Activated T-cell treated with anti-CD3 and anti-CD28 coated beads for 48 hours (primary cell): Measurements from ENCODE around the gene XXYLT1.

Source experiments
- DNase-seq: peaks from one replicate; pipeline ENCODE4 v3.0.0-alpha.2; 2020; ENCODE audit warnings: low read depth

Gene XXYLT1

DNA sequence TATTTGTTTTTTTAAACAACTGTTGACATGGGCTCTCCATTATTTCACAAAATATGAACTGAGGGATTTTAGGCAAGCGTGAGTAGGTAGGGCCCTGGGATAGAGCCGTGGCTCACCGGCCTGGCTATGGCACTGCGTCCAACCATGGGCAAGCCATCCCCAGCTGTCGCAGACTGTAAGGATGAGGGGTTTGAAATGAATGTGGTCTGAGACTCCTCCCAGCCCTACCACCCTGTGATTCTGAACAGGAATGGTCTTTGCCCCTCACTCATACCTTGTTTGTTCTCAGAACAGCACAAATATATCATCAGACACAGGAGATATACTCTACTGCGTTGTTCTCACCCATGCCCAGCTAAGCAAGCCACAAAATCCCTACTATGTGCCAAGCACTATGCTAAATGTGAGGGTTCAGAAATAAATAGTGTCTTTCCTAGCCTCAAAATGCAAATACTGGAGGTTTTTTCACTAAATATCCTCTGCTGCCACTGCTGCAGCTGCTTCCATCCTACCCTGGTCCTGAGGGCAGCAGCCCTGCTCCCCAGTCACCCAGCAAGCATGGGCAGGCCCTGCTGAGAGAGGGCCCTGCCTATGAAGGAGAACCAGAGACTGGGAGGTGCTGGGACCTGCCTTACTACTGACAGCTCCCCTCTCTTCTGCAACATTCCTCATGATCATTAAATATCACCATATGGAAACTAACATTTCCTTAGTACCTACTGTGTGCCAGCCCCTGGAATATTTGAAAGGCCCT lies 102.8 kb downstream of the XXYLT1 start:
- no peak for DNase-seq

DNA sequence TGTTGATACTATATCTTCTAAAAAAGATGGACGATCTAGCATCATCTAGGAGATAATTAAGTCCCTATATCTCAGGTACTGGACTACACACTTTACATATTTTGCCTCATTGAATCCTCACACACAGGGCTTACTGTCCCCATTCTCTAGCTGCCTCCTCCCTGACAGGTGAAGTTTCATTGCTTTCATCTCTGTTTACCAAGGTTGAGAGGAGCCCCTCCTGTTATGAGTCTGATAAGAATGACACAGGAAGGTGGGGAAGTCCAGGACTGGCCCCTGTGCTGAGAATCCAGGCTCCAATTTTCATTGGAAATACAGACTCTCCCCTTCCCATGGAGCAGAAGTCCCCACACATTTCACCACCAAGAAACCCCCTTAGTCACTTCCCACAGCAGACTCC lies 105.2 kb downstream of the XXYLT1 start:
- no peak for DNase-seq

DNA sequence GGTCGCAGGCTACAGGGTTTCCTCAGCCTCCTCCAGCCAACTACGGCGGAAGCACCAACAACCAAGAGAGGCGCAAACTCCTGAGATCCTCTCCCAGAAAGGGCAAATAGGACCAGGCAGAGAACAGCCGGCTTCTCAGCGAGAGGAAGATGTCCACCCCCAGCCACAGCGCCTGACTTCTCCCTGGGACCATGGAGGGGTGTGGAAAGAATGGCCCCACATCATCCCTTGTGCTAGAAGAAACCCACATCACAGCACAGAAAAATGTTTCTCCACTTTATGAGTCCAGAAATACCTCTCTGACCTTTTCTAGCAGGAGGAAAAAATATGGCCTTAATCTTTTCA lies 105.7 kb downstream of the XXYLT1 start:
- no peak for DNase-seq

DNA sequence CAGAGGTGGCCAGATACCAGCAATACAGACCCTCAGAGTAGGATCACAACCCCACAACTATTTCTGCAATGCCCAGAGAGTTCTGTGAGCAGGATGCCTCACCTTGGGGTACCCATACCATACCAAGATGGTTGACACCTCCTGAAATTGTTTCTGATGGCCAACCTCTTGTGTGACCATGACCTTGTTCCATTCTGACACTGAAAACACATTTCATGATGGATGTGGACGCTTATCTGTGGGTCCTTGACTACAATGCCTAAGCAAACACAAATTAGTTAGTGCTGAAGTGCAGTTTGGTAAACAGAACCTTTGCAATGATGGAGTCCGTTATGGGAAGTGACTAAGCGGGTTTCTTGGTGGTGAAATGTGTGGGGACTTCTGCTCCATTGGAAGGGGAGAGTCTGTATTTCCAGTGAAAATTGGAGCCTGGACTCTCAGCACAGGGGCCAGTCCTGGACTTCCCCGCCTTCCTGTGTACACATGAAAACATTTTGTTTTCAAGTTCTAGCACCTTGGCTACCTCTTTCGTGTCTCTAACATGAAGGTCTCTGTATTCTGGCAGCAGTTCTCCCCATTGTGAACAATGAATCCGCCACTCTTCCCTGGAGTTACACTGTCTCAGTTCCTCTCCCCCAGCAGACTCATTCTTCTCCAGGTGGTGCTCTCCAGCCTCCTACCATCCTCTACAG lies 106.2 kb downstream of the XXYLT1 start:
- no peak for DNase-seq

DNA sequence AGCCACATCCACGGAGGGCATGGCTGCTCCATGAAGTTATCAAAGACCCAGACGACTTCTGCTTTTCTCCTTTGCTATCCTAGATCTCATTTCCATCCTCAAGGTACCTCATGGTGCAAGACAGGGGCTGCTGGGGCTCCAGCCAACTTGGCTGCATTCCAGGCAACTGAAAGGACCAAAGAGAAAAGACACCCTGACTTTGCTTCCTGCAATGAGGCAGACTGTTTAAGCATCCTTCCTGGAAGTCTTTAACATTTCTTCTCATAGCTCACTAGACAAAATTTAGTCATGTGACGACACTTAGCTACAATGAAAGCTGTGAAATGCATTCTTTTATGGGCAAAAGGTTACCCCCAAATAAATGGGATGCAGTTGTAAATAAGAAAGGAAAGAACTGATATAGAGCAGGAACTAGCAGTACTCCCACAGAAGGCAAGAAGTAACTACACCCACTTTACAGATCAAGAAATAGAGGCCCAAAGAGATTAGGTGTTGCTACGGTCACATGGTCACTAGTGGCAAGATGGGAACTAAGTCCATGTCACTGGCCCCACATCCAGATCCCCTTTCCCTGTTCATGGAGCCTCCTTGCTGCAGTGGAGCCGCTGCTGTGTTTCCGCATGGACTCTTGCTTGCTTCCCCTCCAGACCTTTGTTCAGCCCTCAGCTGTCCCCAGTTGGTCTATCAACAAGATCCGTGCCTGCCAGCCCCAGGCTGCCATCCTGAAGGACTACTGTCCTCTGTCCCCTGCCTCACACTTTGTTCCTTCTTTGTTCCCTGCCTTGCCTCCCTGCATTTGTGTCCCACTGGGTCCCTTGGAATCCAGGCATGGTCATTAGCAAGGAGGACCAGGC lies 107.0 kb downstream of the XXYLT1 start:
- DNase-seq: no peak

DNA sequence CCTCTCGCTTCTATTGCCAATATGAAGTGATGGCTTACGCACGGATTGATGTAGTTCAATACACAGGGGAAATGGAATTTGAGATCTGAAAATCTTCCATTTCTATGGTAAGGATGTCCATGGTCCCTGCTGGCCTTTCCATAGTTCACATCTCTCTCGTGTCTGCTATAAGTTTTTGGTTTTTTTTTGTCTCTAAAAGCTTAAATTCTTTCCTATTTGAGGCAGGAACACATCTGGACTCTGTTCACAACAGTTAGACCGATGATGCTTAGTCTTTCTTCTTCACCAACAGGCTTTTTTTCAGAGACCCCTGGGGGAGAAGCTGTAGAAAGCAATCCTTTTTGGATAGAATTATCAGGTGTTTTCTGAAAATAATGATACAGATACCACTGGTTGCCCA lies 108.1 kb downstream of the XXYLT1 start:
- no peak for DNase-seq

DNA sequence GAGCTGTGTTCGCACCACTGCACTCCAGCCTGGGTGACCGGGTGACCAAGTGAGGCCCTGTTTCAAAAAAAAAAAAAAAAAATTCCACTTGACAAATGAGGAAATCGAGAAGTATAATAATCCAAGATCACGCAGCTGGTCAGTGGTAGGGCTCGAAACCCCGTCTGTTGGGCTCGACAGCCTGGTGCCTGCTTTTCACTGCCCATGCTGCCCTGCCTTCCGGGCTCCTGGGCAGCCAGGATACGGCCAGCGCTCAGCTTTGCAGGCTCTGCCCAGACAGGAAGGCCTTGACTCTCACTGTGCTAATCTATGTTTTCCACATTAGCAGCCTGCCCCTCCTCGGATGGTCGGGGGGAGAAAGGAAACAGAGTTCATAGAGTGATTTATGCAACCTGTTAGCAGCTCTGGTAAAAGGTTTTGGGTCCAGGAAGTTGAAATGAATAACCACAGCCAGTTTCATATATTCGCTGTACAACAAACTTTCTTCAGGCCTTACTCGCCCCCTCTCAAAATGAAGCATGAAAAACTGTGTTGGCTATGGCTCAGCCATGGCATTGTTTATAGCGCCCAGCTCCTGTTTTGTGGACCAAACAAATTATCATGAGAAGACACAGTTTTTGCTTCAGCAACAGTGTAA lies 108.8 kb downstream of the XXYLT1 start:
- no peak for DNase-seq

DNA sequence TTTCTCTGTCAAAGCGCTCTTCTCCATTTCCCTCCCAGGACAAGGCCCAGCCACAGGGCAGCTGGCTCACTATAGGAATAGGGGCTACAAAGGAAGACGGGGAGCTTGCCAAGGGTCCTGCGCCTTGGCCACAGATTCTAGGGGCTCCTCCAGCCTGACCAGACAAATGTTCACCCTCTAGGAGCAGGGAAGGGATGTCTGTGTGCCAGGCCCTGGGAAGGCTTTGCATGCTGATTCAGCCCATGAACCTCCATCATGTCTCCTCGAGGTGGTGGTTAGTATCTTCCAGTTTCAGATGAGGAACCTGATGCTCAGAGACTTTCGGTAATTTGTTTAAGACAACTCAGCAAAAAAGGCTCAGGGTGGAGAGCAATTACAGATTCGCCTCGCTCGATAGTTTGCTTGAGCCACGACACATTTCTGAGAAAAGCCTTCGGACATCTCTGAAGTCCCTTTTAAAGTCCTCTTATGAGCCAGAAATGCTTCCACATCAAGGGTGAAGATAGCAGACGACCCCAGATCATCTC lies 110.0 kb downstream of the XXYLT1 start:
- DNase-seq: no peak

DNA sequence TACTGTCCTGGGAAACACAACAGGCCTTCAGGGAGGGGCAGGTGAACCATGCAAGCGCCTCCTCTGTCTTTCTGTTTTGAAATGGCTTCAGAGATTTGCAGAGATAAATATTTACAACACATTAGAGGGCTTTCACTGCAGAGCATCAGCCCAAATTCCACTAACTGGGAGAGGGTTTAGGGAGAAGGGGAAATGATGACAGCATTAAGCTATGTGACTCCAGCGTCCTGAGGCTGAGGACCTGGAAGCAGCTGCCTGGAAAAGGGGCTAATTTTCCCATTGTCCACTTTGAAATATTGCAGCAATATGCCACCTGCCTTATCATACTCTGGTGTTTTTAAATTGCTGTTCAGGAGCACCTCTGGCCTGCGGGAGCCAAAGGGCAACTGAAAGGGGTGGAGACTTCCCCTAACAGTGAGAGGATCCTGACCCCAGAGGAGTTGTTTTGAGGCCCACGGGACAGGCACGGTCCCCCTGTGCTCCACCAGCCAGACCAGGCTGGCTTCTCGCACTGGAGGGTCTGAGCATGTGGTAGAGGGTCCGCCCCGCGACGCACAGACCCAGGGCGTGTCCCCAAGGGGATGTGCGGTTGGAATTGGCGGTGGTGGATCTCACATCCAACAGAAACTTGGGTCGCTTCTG lies 110.6 kb downstream of the XXYLT1 start:
- no peak for DNase-seq

DNA sequence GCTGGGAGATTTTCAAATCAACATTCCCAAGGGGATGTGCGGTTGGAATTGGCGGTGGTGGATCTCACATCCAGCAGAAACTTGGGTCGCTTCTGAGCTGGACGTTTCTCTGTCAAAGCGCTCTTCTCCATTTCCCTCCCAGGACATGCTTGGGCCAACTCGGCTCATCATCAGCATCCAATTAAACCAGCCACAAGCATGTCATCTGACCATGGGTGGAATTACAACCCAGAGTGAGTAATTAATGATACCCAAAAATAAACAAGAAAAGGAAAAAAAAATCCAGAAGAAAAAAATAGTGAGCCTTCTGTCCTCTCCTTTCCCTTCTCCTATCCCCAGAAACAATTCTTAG lies 111.2 kb downstream of the XXYLT1 start:
- DNase-seq: no peak

DNA sequence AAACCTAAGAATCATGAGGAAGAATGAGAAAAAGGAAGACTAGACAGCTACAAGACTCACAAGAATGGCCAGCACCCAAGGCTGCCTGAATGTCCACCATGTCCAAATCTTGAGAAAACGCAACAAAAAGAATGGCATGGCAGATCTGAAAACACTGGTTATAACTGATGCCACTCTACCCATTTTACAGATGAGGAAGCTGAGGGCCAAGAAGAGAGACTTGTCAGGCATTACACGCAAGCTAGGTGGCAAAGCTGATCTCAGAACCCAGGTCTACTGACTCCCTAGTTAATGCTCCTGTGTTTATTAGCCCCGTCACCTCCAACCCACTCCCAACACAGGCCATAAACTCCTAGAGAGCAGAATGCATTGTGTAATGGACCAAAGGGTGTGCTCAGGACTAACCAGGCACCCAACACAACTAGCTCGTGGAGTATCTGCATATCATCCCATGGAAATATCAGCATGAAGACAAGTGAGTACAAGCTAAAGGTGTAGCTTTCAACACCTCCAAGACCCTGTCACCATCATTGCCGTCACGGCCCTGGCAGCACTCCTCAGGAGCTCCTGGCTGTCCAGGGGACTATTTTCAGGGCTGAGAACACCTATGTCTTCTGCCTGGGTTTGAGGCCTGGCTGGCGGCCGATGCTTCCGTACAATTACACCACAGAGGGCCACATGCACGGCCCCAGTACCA lies 111.7 kb downstream of the XXYLT1 start:
- no peak for DNase-seq

DNA sequence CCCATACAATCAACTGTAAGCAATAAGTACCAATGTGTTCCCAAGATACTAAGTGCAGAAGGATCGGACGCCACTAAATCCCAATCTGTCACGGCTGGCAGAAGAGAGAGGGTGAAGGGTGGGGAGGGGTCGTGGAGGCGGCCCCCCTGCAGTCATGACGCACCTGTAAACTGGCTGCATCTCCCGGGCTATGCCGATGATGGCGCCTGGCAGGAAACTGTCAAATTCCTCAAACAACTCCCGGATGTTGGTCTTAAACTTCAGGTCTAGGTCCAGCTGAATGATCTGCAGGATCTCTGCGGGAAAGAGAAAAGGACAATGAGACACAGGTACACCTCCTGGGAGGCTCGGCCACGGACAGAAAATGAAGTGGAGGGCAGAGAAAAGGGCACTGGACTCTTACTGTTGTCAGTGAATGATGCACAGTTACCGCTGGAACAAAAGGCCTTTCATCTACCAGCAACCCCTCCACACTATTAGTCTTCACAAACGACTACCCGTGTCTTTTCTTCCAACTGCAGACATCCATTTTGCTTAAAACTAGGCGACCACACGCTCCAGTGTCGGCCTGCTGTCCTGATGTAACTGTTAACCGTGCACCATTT lies 114.6 kb downstream of the XXYLT1 start:
- DNase-seq: no peak

DNA sequence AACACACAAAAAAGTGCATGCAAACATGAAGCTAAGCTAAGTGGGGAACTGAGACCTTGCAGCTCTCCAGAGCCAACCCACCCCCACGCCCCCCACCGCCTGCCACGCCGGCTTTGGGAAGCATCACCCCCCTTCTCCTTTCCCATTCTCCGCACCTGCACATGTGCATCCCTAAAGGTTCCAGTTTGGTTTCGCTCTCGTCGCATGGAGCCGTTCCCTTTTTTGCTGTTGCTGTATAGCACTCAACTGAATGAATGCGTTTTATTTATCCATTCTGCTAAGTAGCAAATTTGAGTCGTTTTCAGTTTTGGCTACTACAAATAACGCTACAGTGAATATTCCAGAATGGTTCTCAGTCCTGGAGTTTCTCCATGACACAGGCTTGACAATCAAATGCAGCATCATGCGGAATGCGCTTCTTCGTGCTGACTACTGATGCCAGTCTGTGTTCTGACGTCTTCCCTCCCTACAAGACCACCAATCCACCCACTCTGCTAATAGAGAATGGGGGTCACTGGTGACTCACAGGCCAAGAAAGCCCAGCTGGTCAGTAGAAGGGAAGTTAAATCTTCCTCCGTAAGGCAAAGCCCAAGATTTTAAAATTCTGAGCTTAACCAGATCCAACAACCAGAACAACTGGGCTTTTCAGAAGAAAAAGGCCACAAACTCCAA lies 115.3 kb downstream of the XXYLT1 start:
- no peak for DNase-seq

DNA sequence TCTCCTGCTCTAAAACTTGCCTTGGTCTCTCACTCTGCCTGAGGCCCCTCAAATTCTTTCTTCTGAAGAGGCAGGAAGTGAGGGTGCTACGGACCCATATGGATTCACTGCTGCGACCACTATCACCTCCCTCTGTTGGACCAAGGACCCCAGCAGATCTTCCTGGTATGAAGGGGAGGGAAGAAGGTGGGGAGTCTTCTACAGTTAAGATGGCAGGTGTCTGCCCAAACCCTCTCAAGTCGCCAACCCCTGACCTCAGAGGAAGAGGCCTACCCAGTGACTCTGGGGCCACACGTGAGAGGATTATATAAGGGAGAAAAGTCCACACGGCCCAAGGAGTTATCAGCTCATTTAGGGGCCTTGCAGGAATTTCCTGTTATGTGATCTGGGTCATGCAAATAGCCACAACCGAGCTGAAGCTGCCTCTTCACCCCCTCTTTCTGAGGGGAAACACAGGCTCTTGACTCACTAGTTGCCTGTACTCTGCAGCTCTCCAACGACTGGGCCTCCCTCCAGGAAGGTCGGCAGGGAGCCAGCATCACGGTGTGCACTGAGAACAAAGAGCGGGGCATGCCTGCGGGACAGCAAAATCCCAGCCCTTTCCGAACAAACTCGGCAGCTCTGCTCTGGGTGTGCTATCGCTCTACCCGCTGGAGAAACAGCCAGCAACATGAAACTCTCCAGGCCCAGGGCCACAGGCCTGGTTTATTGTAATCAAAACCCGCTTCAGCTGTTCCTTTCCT lies 116.0 kb downstream of the XXYLT1 start:
- no peak for DNase-seq

DNA sequence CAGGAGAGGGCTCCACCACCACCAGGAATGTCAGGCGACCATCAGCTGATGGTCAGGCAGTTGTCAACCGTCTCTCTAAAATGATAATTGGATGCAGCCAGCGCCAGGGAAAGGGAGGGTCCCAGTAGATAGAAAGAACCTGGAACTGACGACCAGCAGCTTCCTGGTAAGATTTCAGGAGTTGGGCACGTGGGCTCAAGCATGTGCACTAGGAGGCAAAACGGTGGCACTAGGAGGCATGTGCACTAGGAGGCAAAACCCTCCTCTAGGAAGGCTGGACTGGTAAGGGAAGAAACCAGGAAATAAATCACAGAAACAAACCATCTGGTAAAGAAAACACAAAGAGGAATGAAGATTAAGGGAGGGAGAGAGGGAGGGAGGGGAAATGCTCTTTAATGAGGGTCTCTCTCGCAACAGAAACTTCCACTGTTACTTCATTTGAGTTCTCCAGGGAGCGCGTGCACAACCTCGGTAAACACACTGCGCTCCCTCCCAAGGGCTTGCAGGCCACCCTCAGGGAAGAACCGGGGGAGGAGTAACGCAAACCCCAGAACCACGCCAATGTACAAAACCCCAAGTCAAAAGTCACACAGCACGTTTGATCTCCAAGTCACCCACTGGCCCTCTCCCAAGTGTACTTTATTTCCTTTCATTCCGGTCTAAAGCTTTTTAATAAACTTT lies 116.7 kb downstream of the XXYLT1 start:
- no peak for DNase-seq

DNA sequence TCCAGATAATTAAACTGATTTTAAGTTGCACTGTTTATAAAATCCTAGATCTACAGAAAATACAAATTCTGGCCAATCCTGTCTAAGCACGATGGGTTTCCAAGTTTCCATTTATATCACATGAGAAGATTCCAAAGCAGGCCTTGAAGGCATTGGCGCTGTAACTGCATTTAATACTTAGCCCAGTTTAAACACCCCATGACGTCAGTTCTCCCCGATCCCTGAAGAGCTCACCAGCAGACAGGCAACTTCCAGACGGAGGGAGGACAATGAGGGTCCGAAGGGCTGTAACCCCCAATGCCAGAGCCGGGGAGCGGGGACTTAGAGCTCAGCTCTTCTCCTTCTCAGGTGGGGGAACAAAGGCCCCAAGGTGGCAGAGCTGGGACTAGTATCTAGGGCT lies 117.3 kb downstream of the XXYLT1 start:
- no peak for DNase-seq

DNA sequence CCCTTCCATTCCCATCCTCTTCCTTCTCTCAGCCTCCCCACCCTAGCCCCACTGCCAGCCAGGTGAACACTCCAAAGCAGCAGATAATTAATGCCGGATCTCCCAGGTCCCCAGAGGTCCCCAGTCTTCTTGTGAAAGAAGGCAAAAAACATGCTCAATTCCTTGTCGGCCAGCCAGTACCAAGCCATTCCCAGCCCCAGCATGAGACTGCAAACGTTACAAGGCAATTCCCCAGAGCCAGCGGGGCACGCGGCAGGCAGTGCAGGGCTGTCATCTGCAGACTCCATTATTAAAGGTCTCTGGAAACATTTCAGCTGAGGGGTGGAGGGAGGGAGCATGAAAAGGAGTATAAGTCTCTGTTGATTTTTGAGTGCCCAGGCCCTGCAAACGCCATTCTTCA lies 117.8 kb downstream of the XXYLT1 start:
- DNase-seq: no peak

DNA sequence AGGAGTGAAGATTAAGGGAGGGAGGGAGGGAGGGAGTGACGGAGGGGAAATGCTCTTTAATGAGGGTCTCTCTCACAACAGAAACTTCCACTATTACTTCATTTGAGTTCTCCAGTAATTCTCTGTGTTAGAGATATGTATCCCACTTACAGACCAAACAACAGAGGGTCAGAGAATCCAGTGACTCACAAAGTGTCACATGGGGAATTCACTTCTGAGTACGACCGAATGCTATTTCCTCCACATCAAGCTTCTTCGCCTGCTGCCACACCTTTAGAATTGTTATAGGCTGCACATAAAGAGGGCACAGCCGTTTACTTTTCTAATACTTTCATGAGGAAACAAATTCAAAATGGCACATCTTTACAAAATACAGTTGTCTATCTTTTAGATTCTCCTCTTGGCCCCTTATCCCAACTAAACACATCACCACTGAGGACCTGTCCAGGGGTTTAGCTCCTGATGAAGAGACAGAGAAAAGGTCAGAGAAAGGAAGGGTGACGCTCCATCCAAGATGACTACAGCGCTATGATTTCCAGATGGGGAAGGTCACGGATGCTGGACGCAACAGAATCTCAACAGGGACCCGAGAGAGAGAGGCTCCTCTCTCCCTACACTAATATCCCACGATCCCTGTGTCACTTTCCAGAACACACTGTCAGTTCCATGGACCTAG lies 119.0 kb downstream of the XXYLT1 start:
- no peak for DNase-seq
